HepG2 (cell line): Measurements from ENCODE around the gene SPANXB1.

Experiments
- GATAD1 ChIP-seq: IDR thresholded peaks from 2 replicates; pipeline ENCODE4 v1.6.1; 2016; ENCODE audit warnings: missing genetic modification reagents, missing compliant biosample characterization
- HBP1 ChIP-seq: IDR thresholded peaks from 2 replicates; pipeline ENCODE4 v1.6.1; 2016; ENCODE audit warnings: low read depth, control low read depth
- RAD21 ChIP-seq: fragments of 450-650 bp; formaldehyde crosslinking; IDR thresholded peaks from 2 replicates; pipeline ENCODE4 v1.5.0; 2020; ENCODE audit warnings: mild to moderate bottlenecking
- TCF7 ChIP-seq: sonication (generic); IDR thresholded peaks from 2 replicates; pipeline ENCODE4 v1.6.1; 2016; ENCODE audit warnings: antibody characterized with exemption, low read depth
- ZNF383 ChIP-seq: sonication (generic); formaldehyde crosslinking; IDR thresholded peaks from 2 replicates; pipeline ENCODE4 v1.4.0; 2020; ENCODE audit warnings: missing genetic modification reagents, mild to moderate bottlenecking, borderline replicate concordance
- TF ChIP-seq, protein P1 (sequence below): sonication (generic); formaldehyde crosslinking; IDR thresholded peaks from 2 replicates; pipeline ENCODE4 v1.5.0; 2020; ENCODE audit warnings: mild to moderate bottlenecking, missing genetic modification reagents, moderate library complexity
- TF ChIP-seq, protein P2 (sequence below): sonication (generic); formaldehyde crosslinking; IDR thresholded peaks from 2 replicates; pipeline ENCODE4 v1.8.0; 2022; ENCODE audit warnings: missing genetic modification reagents, mild to moderate bottlenecking, moderate library complexity, borderline replicate concordance

GRCh38 chrX:140983730-140984129 is 18.7 kb upstream of the SPANXB1 start:
- TF ChIP-seq TCF7 (no peak), RAD21 (no peak), ZNF383 (CRISPR knock-in tag) (no peak), HBP1 (CRISPR knock-in tag) (no peak), GATAD1 (no peak)
- TF ChIP-seq, protein P1, sequence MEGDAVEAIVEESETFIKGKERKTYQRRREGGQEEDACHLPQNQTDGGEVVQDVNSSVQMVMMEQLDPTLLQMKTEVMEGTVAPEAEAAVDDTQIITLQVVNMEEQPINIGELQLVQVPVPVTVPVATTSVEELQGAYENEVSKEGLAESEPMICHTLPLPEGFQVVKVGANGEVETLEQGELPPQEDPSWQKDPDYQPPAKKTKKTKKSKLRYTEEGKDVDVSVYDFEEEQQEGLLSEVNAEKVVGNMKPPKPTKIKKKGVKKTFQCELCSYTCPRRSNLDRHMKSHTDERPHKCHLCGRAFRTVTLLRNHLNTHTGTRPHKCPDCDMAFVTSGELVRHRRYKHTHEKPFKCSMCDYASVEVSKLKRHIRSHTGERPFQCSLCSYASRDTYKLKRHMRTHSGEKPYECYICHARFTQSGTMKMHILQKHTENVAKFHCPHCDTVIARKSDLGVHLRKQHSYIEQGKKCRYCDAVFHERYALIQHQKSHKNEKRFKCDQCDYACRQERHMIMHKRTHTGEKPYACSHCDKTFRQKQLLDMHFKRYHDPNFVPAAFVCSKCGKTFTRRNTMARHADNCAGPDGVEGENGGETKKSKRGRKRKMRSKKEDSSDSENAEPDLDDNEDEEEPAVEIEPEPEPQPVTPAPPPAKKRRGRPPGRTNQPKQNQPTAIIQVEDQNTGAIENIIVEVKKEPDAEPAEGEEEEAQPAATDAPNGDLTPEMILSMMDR (CRISPR knock-in tag): no peak
- TF ChIP-seq, protein P2, sequence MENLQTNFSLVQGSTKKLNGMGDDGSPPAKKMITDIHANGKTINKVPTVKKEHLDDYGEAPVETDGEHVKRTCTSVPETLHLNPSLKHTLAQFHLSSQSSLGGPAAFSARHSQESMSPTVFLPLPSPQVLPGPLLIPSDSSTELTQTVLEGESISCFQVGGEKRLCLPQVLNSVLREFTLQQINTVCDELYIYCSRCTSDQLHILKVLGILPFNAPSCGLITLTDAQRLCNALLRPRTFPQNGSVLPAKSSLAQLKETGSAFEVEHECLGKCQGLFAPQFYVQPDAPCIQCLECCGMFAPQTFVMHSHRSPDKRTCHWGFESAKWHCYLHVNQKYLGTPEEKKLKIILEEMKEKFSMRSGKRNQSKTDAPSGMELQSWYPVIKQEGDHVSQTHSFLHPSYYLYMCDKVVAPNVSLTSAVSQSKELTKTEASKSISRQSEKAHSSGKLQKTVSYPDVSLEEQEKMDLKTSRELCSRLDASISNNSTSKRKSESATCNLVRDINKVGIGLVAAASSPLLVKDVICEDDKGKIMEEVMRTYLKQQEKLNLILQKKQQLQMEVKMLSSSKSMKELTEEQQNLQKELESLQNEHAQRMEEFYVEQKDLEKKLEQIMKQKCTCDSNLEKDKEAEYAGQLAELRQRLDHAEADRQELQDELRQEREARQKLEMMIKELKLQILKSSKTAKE (CRISPR knock-in tag): no peak
